Activated CD4-positive, alpha-beta T cell treated with anti-CD3 and anti-CD28 coated beads, Interleukin-2, amount 50 U/mL, for 4 hours (primary cell): ENCODE results near the gene ACMSD.

Experiments used
- DNase-seq, 2 experiments: peaks; one replicate each; pipeline ENCODE4 v3.0.0-alpha.2; 2020

The ACMSD gene

GRCh38 chr2:134910763-134911399, 72.5 kb downstream of the ACMSD start:
- DNase-seq: no peak

DNA sequence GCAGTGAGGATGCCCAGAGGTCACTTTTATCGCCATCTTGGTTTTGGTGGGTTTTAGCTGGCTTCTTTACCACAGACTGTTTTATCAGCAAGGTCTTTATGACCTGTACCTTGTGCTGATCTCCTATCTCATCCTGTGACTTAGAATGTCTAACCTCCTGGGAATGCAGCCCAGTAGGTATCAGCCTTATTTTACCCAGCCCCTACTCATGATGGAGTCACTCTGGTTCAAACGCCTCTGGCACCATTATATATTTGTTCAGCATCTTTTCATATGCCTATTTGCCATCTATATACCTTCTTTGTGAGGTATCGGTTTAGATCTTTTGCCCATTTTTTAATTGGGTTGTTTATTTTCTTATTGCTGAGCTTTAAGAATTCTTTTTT, 73.0 kb downstream of the ACMSD start:
- no peak for DNase-seq

- no peak for DNase-seq
Measured at GRCh38 chr2:134912361-134912760, 73.9 kb downstream of the ACMSD start.

DNA sequence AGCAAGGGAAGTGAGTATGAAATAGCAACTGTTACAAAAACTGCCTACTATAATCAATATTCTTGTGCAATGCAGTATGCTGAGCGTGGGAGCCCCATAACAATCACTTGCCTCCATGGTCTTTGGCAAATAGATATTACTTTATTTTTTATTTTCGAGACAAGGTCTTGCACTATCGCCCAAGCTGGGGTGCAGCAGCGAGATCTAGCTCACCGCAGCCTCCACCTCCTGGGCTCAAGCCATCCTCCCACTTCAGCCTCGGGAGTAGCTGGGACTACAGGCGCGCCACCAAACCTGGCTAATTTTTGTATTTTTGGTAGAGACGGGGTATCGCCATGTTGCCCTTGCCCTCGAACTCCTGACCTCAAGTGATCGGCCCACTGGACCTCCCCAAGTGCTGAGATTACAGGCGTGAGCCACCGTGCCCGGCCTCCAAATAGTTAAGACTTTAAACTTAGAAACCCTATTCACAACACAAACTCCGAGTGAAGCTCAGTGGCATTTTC, 79.0 kb downstream of the ACMSD start:
- no peak for DNase-seq

DNA sequence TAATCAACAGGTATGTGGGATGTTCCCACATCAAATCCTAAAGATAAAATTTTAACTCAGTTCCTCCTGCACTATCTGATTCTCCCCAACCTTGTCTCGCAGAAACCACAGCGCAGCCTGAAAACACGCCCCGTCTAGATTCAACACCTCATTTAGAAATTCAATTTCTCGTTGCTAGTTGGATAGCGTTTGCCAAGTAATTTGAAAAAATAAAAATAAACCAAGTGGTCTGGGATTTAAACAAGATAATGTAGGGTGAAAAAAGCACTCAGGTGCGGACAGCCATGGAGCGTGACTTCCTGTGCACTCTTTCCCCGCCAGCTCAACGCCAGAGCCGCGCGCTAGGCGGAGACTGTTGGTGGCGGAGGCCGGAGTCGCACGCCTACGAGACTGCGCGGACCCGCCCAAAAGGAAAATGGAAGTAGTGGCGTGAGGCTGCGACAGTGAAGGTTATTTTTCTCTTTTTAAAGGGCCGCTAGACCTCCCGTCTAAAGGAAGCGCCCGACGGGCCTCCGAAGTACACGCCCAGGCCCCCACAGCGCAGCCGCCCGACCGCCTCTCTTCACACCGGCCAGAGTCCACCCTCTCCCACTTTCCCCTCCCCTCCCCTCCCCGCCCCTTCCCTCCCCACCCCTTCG, 79.6 kb downstream of the ACMSD start:
- peak; percentile 82 to 85 for DNase-seq

DNA sequence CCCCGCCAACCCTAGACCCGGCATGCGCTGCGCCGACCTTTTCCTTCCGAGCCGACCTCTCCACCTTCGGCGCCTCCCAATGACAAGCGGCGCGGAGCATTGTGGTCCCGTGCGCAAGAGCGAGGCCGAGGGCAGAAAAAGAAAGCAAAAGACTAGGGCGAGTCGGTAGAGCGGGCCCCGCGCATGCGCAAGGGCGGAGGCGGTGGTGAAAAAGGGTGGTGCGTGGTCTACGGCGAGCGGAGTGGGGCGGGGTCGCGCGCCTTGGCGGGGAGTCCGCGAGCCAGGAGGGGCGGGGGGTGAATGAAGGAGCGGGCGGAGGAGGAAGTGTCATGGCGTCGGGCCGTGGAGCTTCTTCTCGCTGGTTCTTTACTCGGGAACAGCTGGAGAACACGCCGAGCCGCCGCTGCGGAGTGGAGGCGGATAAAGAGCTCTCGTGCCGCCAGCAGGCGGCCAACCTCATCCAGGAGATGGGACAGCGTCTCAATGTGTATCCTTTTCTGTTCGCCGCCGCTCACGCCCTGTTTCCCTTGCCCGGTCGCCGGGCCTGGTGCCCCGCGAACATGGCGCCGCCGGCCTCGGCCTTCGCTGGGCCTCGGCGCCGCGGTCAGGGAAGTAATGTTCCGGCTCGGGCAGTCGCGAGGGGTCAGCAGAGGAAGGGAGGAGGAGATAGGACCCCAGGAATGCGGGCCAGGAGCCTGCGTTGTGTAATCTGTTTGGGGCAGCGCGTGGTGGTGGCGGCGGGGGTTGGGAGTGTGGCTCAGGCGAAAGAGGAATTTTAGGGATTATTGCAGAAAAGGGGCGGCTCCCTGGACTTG, 80.3 kb downstream of the ACMSD start, which contains the start of gene CCNT2:
TSS of gene CCNT2 (plus strand) at position 297 of the 815 bp plus-strand sequence. CDS start at position 330, 33 bp downstream.
- DNase-seq: peak; percentile 99

DNA sequence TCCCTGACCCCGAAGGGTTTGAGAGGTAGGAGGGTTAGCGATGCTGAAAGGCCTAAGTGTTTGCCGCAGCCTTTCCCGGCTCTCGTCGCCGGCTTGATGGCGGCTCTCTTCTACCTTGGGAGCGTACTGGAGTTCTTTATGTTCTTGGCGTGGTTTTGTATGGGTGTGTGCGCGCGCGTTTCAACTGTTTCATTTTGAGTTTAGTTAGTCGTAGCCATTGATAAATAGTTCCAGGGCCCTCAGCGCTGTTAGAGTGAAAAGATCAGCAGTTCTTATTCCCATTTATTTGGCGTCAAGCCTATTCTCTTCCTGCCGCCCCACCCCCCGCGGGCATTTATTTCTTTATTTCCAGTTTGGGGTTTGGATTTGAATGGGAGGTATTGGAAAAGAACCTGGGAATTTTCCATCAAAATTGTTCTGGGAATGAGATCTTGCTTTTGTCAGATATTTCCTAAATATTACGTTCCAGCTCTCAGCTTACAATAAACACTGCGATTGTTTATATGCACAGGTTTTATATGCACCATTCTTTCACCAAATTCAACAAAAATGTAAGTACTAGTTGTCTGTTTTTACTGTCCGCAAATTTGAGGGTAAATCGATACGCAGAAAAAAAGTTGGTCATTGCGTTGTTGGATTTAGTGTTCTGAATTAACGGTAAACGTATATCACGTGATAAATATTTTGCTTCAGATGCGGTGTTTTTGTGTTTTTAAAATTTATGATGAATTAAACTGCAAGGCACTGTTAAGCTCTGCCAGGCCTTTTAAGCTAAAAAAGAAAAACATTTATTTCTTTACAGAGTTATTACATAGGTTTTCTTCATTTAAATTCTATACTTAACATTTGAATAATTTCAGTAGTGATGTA, 81.2 kb downstream of the ACMSD start:
- peak; percentile 42 to 48 for DNase-seq

DNA sequence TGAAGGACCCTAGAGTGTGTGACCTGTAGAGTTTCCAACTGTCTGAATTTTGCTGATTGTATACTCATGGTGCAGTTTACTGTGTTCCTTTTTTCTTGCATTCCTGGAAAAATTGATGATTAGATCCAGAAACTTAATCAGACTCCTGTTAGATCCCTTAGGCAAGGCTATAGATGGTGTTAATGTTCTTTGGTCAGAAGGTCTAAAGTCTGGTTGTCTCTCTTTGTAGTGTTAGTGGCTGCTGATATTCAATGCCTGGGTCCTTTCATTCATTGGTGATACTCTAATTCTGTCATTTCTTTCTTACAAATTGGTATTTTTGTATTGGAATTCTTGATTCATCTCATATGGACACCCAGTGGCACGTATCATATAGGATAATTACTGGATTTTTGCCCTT, 86.5 kb downstream of the ACMSD start:
- DNase-seq: no peak

- DNase-seq: no peak
Measured at GRCh38 chr2:134926231-134926931, 88.0 kb downstream of the ACMSD start.

DNA sequence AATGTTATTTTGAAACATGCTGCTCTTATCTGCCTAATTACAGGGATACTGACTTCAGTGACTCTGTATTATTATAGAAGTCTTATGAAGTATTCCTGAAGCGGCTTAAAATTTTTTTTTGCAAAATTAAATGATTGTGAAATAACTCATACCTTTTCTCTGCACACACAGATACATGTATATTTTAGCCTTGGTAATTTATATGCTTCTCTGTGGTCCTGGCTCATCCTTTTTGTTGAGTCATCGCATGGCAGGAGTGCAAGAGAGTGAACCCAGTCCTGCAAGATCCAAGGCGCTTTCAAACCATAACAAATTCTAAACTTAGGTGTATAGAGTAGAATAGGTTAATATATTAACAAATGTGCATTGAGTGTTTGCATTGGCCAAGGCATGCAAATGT, 88.8 kb downstream of the ACMSD start:
- DNase-seq: no peak

- DNase-seq: no peak
Measured at GRCh38 chr2:134932864-134933526, 94.6 kb downstream of the ACMSD start.

DNA sequence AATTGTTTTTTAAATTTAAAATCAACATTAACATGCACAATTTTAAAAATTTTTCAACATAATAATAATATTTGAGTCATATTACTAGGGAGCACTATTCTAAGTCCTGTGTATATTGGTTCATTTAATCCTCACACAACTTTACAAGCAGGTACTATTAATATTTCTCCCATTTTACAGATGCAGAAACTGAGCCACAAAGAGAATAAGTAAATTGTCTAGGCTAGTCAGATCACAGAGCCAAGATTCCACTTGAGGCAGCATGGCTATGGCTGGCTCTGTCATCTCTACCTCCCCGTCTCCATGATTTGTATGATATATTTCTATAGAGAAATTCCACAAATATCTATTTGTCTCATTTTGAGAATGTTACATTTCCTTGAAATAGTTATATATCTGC, 95.3 kb downstream of the ACMSD start:
- DNase-seq: no peak

- no peak for DNase-seq
Measured at GRCh38 chr2:134934150-134934549, 95.7 kb downstream of the ACMSD start.

GRCh38 chr2:134934641-134935040, 96.2 kb downstream of the ACMSD start:
- DNase-seq: no peak

DNA sequence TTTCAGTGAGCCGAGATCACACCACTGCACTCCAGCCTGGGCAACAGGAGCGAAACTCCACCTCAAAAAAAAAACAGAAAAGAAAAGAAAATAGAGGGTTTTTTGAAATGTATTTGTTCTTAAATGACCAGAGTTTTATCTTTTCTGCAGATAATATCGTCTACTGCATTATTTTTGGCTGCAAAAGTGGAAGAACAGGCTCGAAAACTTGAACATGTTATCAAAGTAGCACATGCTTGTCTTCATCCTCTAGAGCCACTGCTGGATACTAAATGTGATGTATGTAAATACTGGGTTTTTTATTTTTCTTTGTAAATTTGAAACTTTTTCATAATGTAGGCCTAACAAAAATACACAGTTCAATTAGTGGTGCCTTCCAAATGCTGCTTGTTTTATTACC, 98.3 kb downstream of the ACMSD start:
- no peak for DNase-seq

- no peak for DNase-seq
Measured at GRCh38 chr2:134943540-134943939, 105.1 kb downstream of the ACMSD start.

DNA sequence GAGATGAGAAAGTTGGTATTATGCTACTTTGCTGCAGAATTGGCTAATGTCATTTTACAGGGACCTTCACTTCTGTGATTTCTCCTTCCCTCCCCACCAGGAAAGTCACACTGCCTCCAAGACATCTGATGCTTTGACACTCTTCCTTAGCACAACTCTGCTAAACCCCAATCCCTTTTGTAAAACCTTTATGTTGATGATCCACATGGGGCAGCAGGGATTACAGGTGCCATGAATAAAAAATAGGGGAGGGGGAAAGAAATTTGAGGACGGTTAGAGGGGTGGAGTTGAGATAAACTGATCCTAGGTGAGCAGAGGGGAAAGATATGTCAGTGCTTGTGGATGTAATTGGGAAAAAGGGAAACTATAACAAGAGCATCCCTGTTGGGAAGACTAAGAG, 106.6 kb downstream of the ACMSD start:
- no peak for DNase-seq

GRCh38 chr2:134946073-134946472, 107.7 kb downstream of the ACMSD start:
- DNase-seq: no peak

DNA sequence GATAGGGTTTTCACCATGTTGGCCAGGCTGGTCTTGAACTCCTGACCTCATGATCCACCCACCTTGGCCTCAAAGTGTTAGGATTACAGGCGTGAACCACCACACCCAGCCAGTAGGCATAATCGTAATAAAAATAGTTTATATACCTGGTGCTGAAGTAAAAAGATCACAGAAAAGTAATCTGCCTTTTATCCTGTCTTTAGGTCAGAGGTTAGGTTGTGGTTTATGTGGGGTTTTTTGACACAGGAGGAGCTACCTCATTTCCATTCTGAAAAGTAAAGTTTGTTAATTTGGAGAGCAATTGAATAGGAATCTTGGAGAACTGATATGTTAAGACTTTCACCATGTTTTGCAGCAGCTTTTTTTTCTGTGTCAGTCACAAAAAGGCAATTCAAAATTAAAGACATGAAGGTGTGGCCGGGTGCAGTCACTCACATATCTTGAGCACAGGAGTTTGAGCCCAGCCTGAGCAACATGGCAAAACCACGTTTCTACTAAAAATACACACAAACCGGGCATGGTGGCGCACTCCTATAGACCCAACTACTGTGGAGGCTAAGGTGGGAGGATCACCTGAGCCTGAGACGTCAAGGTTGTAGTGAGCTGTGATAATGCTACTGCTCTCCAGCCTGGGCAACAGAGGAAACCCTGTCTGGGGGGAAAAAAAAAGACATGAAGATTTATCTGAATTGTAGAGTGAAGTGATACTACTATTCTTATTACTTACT, 111.7 kb downstream of the ACMSD start:
- DNase-seq: no peak

GRCh38 chr2:134950886-134951285, 112.5 kb downstream of the ACMSD start:
- no peak for DNase-seq
